HK-2 (cell line): ENCODE results near the gene SIGMAR1.

Source experiments
- DNase-seq: peaks from one replicate; pipeline ENCODE4 v3.0.0-alpha.2; 2018; ENCODE audit not compliant: unreplicated experiment

The SIGMAR1 gene

DNA sequence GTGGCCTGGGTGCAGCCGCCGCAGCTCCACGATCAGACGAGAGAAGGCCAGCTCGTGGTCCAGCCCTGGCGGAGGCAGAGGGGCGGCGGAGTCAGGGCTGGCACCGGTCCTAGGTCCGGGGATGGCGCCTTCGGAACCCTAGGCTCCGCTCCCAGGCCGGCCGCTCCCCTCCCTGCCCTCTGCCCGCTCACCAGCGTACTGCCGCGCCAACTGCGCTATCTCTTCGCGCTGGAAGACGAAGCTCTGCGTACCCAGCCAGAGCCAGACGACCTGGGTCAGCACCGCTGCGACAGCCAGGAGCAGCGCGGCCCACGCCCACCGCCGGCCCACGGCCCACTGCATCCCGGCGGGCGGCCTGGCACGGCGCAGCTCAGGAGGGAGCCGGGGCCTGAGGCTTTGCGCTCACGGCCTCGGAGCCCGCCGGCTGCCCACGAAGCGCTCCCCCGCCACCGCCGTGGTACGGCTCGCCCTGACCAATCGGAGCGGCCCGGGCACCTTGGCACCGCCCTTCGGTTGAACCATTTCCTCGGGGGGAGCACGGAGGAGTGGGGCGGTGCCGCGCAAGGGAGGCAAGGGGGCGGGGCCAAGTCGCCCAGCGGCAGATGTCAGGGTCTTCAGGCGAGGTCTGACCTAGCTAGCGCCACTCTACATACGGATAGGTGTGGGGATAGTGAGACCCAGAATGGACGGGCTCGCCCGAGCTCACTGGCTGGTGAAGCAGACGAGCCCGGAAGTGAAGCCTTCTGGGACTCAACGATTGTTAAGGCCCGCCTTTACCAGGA lies at the start of gene SIGMAR1:
Gene SIGMAR1 (minus strand): TSS at position 432 of the 782 bp plus-strand sequence. CDS start 90 bp downstream, at position 342.
- peak; percentile 89 for DNase-seq

GRCh38 chr9:34686732-34687131 lies 49.1 kb upstream of the SIGMAR1 start:
- no peak for DNase-seq

DNA sequence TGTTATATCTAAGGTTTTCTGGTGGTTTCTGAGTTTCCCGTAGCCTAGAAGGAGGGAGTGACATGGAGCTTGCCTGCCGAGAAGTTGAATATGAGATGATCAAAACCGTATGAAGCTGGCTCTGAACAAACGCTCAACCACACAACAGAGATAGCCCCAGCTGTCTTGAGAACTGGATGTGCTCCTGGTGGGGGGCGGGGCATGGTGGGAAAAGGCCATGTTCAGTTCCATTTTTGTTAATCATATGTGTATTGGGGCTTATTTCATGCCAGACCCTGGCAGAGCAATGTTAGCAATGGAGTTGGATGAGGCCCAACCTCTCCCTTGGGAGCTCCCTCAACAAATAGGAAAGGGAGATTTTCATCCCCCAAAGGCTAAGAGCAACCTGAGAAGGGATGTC lies 48.6 kb upstream of the SIGMAR1 start:
- DNase-seq = no peak

GRCh38 chr9:34685591-34685990 lies 48.0 kb upstream of the SIGMAR1 start:
- no peak for DNase-seq

GRCh38 chr9:34684816-34685215 lies 47.2 kb upstream of the SIGMAR1 start:
- DNase-seq = no peak

GRCh38 chr9:34684145-34684544 lies 46.6 kb upstream of the SIGMAR1 start:
- no peak for DNase-seq

- no peak for DNase-seq
These were observed 38.3 kb upstream of the SIGMAR1 start for GRCh38 chr9:34675869-34676268.

DNA sequence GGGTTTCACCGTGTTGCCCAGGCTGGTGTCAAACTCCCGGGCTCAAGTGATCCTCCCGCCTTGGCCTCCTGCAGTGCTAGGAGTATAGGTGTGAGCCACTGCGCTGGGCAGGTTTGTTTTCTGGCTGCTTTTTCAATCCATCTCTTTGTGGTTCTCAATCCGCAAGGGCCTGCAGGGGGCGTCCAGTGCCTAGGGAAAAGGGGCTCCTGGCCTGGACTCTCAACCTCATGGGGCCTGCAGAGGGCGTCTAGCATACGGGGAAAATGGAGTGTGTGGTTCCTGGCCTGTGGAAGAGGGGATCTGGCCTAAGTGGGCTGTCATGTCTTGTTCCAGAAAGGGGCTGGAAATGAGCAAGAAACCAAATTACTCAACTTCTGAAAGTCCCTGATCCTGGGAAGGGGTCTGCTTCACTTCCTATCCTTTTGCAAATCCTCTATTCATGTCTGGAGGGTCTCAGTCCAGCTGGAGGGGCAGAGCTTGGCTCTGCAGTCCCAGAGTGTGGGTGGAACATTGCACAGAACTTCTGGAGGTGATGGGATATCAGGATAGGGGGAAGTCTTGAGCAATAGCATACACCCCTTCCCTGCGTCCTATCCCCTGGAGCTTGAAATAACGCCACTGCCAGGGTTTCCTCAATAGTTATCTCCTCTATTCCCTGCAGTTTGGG lies 37.6 kb upstream of the SIGMAR1 start:
- peak; percentile 27 for DNase-seq

DNA sequence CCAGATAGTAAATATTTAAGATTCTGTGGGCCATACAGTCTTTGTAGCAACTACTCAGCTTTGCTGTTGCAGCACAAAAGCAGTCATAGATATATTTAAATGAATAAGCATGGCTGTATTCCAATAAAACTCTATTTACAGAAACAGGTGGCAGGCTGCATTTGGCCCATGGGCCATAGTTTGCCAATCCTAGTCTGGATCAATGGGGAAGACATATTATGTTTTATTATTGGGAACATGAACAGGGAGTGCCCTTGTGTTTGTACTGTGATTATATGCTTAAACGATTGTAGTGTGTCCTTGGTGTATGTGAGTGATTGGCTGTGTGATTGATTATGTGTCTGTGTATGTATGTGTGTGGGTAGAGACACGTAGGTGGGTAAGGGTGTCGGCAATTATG lies 36.9 kb upstream of the SIGMAR1 start:
- no peak for DNase-seq

GRCh38 chr9:34671307-34671706 lies 33.7 kb upstream of the SIGMAR1 start:
- no peak for DNase-seq

DNA sequence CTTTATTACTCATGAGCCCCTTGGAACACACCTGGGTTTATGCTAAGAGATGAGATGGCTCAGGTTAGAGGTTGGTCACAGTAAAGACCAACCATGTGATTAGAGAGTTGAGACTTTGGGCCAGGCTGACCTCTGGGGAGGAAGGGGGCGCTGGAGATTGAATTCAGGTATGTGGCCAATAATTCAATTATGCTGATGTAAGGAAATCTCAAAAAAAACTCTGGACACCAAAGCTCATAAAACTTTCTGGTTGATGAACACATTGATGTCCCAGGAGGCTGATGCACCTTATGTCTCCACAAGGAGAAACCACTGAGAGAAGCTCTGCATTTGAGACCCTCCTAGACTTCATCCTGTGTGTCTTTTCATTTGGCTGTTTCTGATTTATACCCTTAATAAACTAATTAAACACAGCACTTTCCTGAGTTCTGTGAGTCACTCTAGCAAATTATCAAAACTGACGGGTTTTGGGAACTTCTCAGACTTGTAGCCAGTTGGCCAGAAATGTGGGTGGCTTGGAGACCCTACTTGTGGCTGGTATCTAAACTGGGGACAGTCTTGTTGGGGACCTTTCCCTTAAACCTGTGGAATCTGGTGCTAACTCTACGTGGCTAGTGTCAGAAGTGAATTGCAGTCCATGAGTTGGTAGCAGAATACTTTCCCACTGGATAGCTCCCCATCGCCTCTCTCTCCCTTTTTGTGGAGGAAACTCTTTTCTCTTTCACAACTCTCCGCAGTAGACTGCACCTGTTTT lies 32.4 kb upstream of the SIGMAR1 start:
- no peak for DNase-seq

GRCh38 chr9:34665381-34666250 lies 28.0 kb upstream of the SIGMAR1 start:
- peak; percentile 89 for DNase-seq

- DNase-seq = no peak
These were observed 27.4 kb upstream of the SIGMAR1 start for GRCh38 chr9:34665067-34665380.

DNA sequence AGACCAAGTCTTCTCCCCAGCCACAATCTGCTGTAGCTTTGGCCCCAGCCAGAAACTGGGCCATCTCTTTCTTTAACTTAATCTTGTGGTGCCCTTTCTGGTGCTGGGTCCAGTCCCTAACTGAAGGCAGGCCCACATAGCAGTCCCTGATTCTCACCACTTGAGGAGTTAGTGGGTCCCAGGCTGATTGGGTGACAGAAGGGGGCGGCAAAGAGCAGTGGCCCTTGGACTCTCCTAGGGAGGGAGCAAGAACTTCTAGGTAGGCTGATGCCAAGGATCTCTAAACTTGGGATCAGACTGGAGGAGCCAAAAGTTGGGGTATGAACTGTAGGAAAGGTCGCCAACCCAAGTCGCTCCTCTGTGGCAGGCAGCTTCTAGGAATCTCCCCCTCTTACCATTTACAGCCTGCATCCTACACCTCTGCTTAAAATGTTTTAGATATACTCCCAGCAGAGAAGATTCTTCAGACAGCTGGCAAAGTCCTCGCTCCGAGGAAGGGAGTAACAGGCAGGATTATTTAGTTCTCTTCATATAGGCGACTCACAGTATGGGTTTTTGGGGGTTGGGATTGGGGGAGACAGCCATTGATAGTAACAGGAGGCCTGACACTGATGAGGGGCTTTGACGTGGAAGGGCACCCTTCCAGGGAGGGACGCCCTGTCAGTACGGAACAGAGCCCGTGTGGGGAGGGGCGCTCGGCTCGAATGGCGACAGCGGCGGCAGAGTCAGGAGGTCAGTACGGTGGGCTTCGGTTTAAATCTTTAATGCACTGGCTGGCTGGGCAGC lies 26.9 kb upstream of the SIGMAR1 start:
- peak; percentile 61 for DNase-seq

- DNase-seq = no peak
These were observed 25.7 kb upstream of the SIGMAR1 start for GRCh38 chr9:34663303-34663605.

DNA sequence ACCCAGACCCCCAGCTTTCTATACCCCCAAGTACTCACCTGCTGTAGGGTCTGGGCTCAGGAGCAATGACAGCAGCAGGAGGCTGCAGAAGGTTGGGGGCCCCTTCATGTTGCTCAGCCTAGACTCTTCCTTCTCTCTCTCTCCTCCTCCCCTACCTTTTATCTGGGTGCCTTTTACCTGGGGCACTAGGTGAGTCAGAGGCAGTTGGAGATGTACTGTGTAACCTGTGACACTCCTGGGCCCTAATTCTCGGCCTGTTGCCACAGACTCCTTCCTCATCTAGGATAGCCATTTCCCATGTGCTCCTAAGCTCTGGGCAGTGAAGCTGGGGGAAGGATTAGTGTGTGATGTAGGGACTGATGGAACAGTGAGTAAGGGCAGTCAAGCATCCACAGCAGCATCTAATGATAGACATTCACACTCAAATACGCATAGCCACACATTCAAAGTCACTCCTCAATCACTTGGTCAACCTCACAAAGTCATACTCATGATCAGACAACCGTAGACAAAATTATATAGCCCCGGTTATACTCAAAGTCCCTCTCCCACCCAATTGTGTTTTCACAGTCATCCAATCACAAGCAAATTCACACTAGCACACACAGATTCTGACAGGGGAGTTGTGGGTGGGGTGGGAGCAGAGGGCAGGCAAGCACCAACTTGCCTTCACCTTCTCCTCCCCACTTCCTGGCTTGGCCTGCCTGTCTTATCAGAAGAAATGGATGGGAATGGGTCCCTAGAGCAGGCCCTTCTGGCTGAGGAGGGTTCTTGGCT lies 25.1 kb upstream of the SIGMAR1 start, which contains the start of gene CCL27:
Gene CCL27 (minus strand): TSS at position 132 of the 777 bp plus-strand sequence. CDS start 24 bp downstream, at position 108.
- DNase-seq = no peak

GRCh38 chr9:34659592-34660253 lies 22.1 kb upstream of the SIGMAR1 start:
- DNase-seq = no peak

DNA sequence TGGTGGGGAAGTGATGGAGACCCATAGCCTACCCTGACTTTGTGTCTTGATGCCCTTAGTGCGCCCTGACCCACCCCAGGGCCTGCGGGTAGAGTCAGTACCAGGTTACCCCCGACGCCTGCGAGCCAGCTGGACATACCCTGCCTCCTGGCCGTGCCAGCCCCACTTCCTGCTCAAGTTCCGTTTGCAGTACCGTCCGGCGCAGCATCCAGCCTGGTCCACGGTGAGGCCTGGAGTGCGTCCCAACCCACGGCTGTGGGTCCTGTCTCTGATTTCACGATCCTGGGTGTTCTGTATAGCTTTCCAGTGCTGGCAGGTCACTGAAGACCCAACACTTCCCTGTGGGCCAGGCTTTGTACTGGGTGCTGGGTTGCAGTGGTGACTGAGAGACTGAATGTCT lies 20.9 kb upstream of the SIGMAR1 start:
- DNase-seq = no peak

GRCh38 chr9:34656992-34657391 lies 19.4 kb upstream of the SIGMAR1 start:
- no peak for DNase-seq

- DNase-seq = no peak
These were observed 17.8 kb upstream of the SIGMAR1 start for GRCh38 chr9:34655394-34655793.
